Pancreas (tissue), 10 donors: ENCODE measurements around the gene ZSWIM5. TPM values are rescaled to one million over a fixed set of nuclear protein-coding genes. Genes with fewer than 3 reads are reported as not detected.
A peak's percentile ranks its signal among the peaks of the same experiment; 100 is the strongest.
"Not testable (repeated sequence)": the region's sequence is repeated elsewhere in the genome, so short reads cannot be mapped to it uniquely, and the experiment has no call there.

ENCODE experiments used
- ATAC-seq, 4 donors: fragments of 200-7000 bp; cut with Tn5 transposase; one replicate each; pipeline versions ENCODE4 v1.8.0 to v1.9.1; 2020; ENCODE audit warnings: mild to moderate bottlenecking in 4 of 4, moderate library complexity in 4 of 4
- DNase-seq, 6 donors: peaks; one replicate each; pipeline ENCODE4 v3.0.0-alpha.2; 2020
- FAIRE-seq: peaks from 2 replicates; lab custom pipeline; 2012; peaks lifted over from hg19 to GRCh38; lab: Jason Lieb, UNC
- H3K27ac ChIP-seq, 4 donors: fragments of 200-600 bp; sonication (generic); 1 replicate in 3 of 4; 2 replicates in 1 of 4; pipeline versions ENCODE4 v1.5.0 to v1.8.0; 2020
- H3K27me3 ChIP-seq, 4 donors: fragments of 200-600 bp; one replicate each; pipeline ENCODE4 v1.8.0; 2021
- H3K36me3 ChIP-seq, 3 donors: fragments of 200-600 bp; sonication (generic) in 1 of 3; one replicate each; pipeline versions ENCODE4 v1.5.0 to v1.8.0; 2020 to 2021
- H3K4me1 ChIP-seq, 3 donors: fragments of 200-600 bp; one replicate each; pipeline ENCODE4 v1.8.0; 2021
- H3K4me3 ChIP-seq, 4 donors: fragments of 200-600 bp; sonication (generic) in 2 of 4; one replicate each; pipeline versions ENCODE4 v1.5.0 to v1.8.0; 2020 to 2021
- H3K9me3 ChIP-seq, 4 donors: fragments of 200-600 bp; one replicate each; pipeline ENCODE4 v1.8.0; 2021
- CTCF ChIP-seq, 4 donors: fragments of 200-600 bp; sonication (generic) in 3 of 4; IDR thresholded peaks; one replicate each; pipeline versions ENCODE4 v1.5.0 to v1.8.0; 2021; ENCODE audit warnings: antibody characterized with exemption in 4 of 4
- WGBS, 2 donors: extraction: QIAGEN DNeasy Blood & Tissue Kit; methylation state at CpG; one replicate each; pipeline ENCODE4 v1.1.7; 2013; 5-methylcytosine and 5-hydroxymethylcytosine counted together
- intact Hi-C, 3 donors: fragments of 100-400 bp; cut with DNase I; formaldehyde crosslinking; loops; one replicate each; pipeline versions ENCODE4 v1.11.1 to v1.14.2; 2022
- polyA plus RNA-seq, 2 donors: library from polyadenylated mRNA; stranded (reverse); fragments of 200-250 nt; gene quantifications; one replicate each; pipeline ENCODE4 v1.2.3, GENCODE V29; 2013
- total RNA-seq, 6 donors: library from RNA; stranded (reverse); fragmentation: NEBNext Ultra II Directional in 4 of 6; extraction: Animal tissue kit (Norgen Biotek cat#: 25700) in 4 of 6; gene quantifications; one replicate each; pipeline versions ENCODE4 v1.2.1 to v1.2.4, GENCODE V29; 2021 to 2023
- donor health status: healthy with polysubstance abuse.
- donor health status: DM: no; HTN: no; CAD: no; lungs with moderate emphysema.
- donor health status: DM: no; HTN: no; CAD: no.
- donor health status: control.
- donor health status: control.
- donor health status: Bipolar disorder and iron deficiency.
- donor health status: DM: yes; HTN: yes; CAD: no.
- donor health status: DM: no; HTN: no; CAD: no.
- donor health status: DM: no; HTN: no; CAD: no.
- donor health status: DM: yes; HTN: yes; CAD: no.

ZSWIM5 gene
- total and polyA plus RNA-seq, 8 donors = 0.76 to 2.7 (median 2.4) TPM

- no peak for TF ChIP-seq CTCF (IDR thresholded peaks at IDR 0.05)
- H3K4me1 ChIP-seq = no peaks in the 10 kb centered on the region
- H3K27me3 ChIP-seq = no peaks in the 10 kb centered on the region
- ATAC-seq (peak in 3 of 4 donors; percentile 21 to 55 (median 44)), FAIRE-seq (no peak), DNase-seq (no peak)
- H3K4me3 ChIP-seq = no peak overlapping the region
- H3K27ac ChIP-seq = no peak overlapping the region
- no peaks in the 10 kb centered on the region for H3K9me3 ChIP-seq
- intact Hi-C loops = no loop called here
- H3K36me3 ChIP-seq = no peaks in the 10 kb centered on the region
These were observed 113.1 kb downstream of the ZSWIM5 start for GRCh38 chr1:45093334-45093733.

GRCh38 chr1:45089711-45090110 is 116.7 kb downstream of the ZSWIM5 start:
- Histone ChIP-seq H3K4me1 (no peaks in the 10 kb centered on the region), H3K27me3 (no peaks in the 10 kb centered on the region), H3K9me3 (no peaks in the 10 kb centered on the region), H3K4me3 (no peak overlapping the region), H3K36me3 (no peaks in the 10 kb centered on the region), H3K27ac (no peak overlapping the region)
- TF ChIP-seq CTCF (IDR thresholded peaks at IDR 0.05) = no peak
- no peak for FAIRE-seq
- 38 to 45% methylated on average over 2 of the region's 2 CpGs for WGBS, 2 donors
- no peak for ATAC-seq
- DNase-seq = no peak
- intact Hi-C loops = no loop called here

- no peak for DNase-seq
- ATAC-seq = no peak
These were observed 121.8 kb downstream of the ZSWIM5 start for GRCh38 chr1:45084562-45084961.

GRCh38 chr1:45079533-45079932 is 126.9 kb downstream of the ZSWIM5 start:
- no peaks in the 10 kb centered on the region for H3K9me3 ChIP-seq
- no peaks in the 10 kb centered on the region for H3K4me1 ChIP-seq
- no peak for ATAC-seq
- H3K27me3 ChIP-seq = no peaks in the 10 kb centered on the region
- TF ChIP-seq CTCF (IDR thresholded peaks at IDR 0.05) = no peak
- DNase-seq = no peak
- H3K4me3 ChIP-seq = no peak overlapping the region
- intact Hi-C loops = no loop called here
- no peak for FAIRE-seq
- no peak overlapping the region for H3K27ac ChIP-seq
- no peaks in the 10 kb centered on the region for H3K36me3 ChIP-seq

More at GRCh38 chr1:45084562-45084961, 121.8 kb downstream of the ZSWIM5 start:
- no peak for TF ChIP-seq CTCF (IDR thresholded peaks at IDR 0.05)
- Histone ChIP-seq H3K4me3 (no peak overlapping the region), H3K36me3 (no peaks in the 10 kb centered on the region), H3K4me1 (no peaks in the 10 kb centered on the region), H3K9me3 (no peaks in the 10 kb centered on the region), H3K27ac (no peak overlapping the region), H3K27me3 (no peaks in the 10 kb centered on the region)
- intact Hi-C loops = no loop called here
- no peak for FAIRE-seq
- WGBS, 2 donors = 94 to 96% methylated on average over 1 of the region's 1 CpG

- H3K9me3 ChIP-seq, intact Hi-C loops, FAIRE-seq, H3K4me3 ChIP-seq, H3K27me3 ChIP-seq, DNase-seq, H3K36me3 ChIP-seq, H3K4me1 ChIP-seq, ATAC-seq, H3K27ac ChIP-seq: not testable (repeated sequence)
- 91 to 96% methylated on average over 5 of the region's 5 CpGs for WGBS, 2 donors
These were observed 129.4 kb downstream of the ZSWIM5 start for GRCh38 chr1:45076959-45077358.

- 83 to 88% methylated on average over 2 of the region's 2 CpGs for WGBS, 2 donors
- ATAC-seq = no peak
- no peaks in the 10 kb centered on the region for H3K9me3 ChIP-seq
- H3K36me3 ChIP-seq = no peaks in the 10 kb centered on the region
- H3K4me3 ChIP-seq = no peak overlapping the region
- no peaks in the 10 kb centered on the region for H3K27me3 ChIP-seq
- no peak for FAIRE-seq
- no peak for TF ChIP-seq CTCF (IDR thresholded peaks at IDR 0.05)
- H3K4me1 ChIP-seq = no peaks in the 10 kb centered on the region
- no peak overlapping the region for H3K27ac ChIP-seq
- intact Hi-C loops = no loop called here
- no peak for DNase-seq
These were observed 134.8 kb downstream of the ZSWIM5 start for GRCh38 chr1:45071567-45071966.
